B cell (primary cell): ENCODE results near the gene MICALL2. TPM values are rescaled to one million over a fixed set of nuclear protein-coding genes. Genes with fewer than 3 reads are reported as not detected.

Experiments
- ATAC-seq: fragments of 200-7000 bp; cut with Tn5 transposase; one replicate; pipeline ENCODE4 v1.10.0; 2021; ENCODE audit warnings: low read depth, mild to moderate bottlenecking, moderate number of reproducible peaks, moderate library complexity
- CTCF ChIA-PET: fragments of 350-600 bp; sonication (Branson Sonifier 250); formaldehyde crosslinking; loops from one replicate; lab custom pipeline; 2021; ENCODE audit warnings: antibody characterized with exemption, inconsistent platforms; lab: Charles Lee
- POLR2A ChIA-PET: fragments of 350-600 bp; sonication (Branson Sonifier 250); formaldehyde crosslinking; loops from one replicate; lab custom pipeline; 2021; ENCODE audit warnings: antibody characterized with exemption; lab: Charles Lee
- DNase-seq: peaks from one replicate; pipeline ENCODE4 v3.0.0; 2013
- H2AFZ ChIP-seq: 2 replicates; pipeline ENCODE4 v1.6.1; 2012; ENCODE audit warnings: mild to moderate bottlenecking, low read depth, low read length; ENCODE audit not compliant: insufficient read depth, poor library complexity, severe bottlenecking
- H3K27ac ChIP-seq, 2 donors: 1 replicate in 1 of 2; 2 replicates in 1 of 2; pipeline ENCODE4 v1.5.1; 2012 to 2013; ENCODE audit warnings: low read length in 2 of 2, mild to moderate bottlenecking in 2 of 2, moderate library complexity in 1 of 2
- H3K27me3 ChIP-seq, 4 experiments: fragments of 200-600 bp in 1 of 4; sonication (generic) in 1 of 4; replicated peaks in 1 of 4; 1 replicate in 2 of 4; 2 replicates in 2 of 4; pipeline versions ENCODE4 v1.6.1 to v1.7.0; 2013 to 2016; ENCODE audit warnings: low read length in 3 of 4, mild to moderate bottlenecking in 2 of 4, mixed read lengths in 1 of 4, moderate library complexity in 1 of 4; ENCODE audit not compliant: insufficient read depth in 4 of 4, control insufficient read depth in 3 of 4; ENCODE audit errors: control extremely low read depth in 1 of 4
- H3K36me3 ChIP-seq, 2 experiments: replicated peaks in 1 of 2; 1 replicate in 1 of 2; 2 replicates in 1 of 2; pipeline versions ENCODE4 v1.6.1 to v1.7.1; 2013; ENCODE audit warnings: low read length in 1 of 2; ENCODE audit not compliant: insufficient read depth in 2 of 2, control insufficient read depth in 1 of 2; ENCODE audit errors: control extremely low read depth in 1 of 2, extremely low read depth in 1 of 2
- H3K4me1 ChIP-seq, 2 donors: fragments of 200-600 bp in 1 of 2; sonication (generic) in 1 of 2; 1 replicate in 1 of 2; 2 replicates in 1 of 2; pipeline versions ENCODE4 v1.5.1 to v1.6.1; 2013 to 2017; ENCODE audit warnings: low read length in 2 of 2; ENCODE audit not compliant: control insufficient read depth in 2 of 2, insufficient read depth in 2 of 2
- H3K4me2 ChIP-seq: replicated peaks from 2 replicates; pipeline ENCODE3; 2012; ENCODE audit warnings: mild to moderate bottlenecking, low read depth, low read length; ENCODE audit not compliant: poor library complexity, severe bottlenecking
- H3K4me3 ChIP-seq, 5 experiments: fragments of 200-600 bp in 1 of 5; sonication (generic) in 1 of 5; 1 replicate in 3 of 5; 2 replicates in 2 of 5; pipeline versions ENCODE4 v1.5.1 to v1.7.0; 2011 to 2016; ENCODE audit warnings: low read length in 4 of 5, mild to moderate bottlenecking in 4 of 5, low read depth in 2 of 5, control low read depth in 1 of 5, moderate library complexity in 1 of 5; ENCODE audit not compliant: insufficient read depth in 1 of 5; ENCODE audit errors: control extremely low read depth in 1 of 5, extremely low read depth in 1 of 5
- H3K79me2 ChIP-seq: fragments of 200-600 bp; sonication (generic); one replicate; pipeline ENCODE4 v1.6.0; 2016; ENCODE audit warnings: low read length; ENCODE audit not compliant: control insufficient read depth, insufficient read depth
- H3K9ac ChIP-seq: fragments of 200-600 bp; sonication (generic); 2 replicates; pipeline ENCODE4 v1.6.1; 2017; ENCODE audit warnings: mild to moderate bottlenecking, low read length, moderate library complexity
- H3K9me3 ChIP-seq, 3 donors: one replicate each; pipeline versions ENCODE4 v1.6.1 to v1.7.1; 2013; ENCODE audit warnings: low read length in 2 of 3; ENCODE audit not compliant: control insufficient read depth in 2 of 3, insufficient read depth in 1 of 3; ENCODE audit errors: control extremely low read depth in 1 of 3
- H4K20me1 ChIP-seq: 2 replicates; pipeline ENCODE4 v1.6.0; 2012; ENCODE audit warnings: mild to moderate bottlenecking, low read length; ENCODE audit not compliant: insufficient read depth, control insufficient read depth, poor library complexity, severe bottlenecking
- H3K27ac Mint-ChIP-seq: one replicate; pipeline ENCODE4 v1.8.0; 2021; ENCODE audit warnings: mixed read lengths
- H3K27me3 Mint-ChIP-seq: one replicate; pipeline ENCODE4 v1.8.0; 2021; ENCODE audit warnings: mixed read lengths
- H3K4me1 Mint-ChIP-seq: one replicate; pipeline ENCODE4 v1.8.0; 2021; ENCODE audit warnings: mixed read lengths
- H3K4me3 Mint-ChIP-seq: one replicate; pipeline ENCODE4 v1.8.0; 2021; ENCODE audit warnings: mixed read lengths
- H3K9me3 Mint-ChIP-seq: one replicate; pipeline ENCODE4 v1.8.0; 2022; ENCODE audit warnings: mixed read lengths; ENCODE audit not compliant: insufficient read depth
- EZH2 ChIP-seq: IDR thresholded peaks from 2 replicates; pipeline ENCODE4 v1.6.1; 2012; ENCODE audit warnings: borderline replicate concordance, low read depth, mild to moderate bottlenecking, moderate library complexity, low read length; ENCODE audit not compliant: insufficient read depth, poor library complexity, severe bottlenecking
- WGBS: methylation state at CpG from one replicate; pipeline ENCODE4 v1.1.5; 2013; ENCODE audit warnings: missing lambda C conversion rate; ENCODE audit not compliant: insufficient coverage; 5-methylcytosine and 5-hydroxymethylcytosine counted together
- intact Hi-C: fragments of 100-400 bp; cut with micrococcal nuclease; formaldehyde crosslinking; loops from one replicate; pipeline ENCODE4 v1.10.0; 2022
- polyA plus RNA-seq: library from polyadenylated mRNA; depleted of rRNA; stranded (reverse); fragments of >200 nt; gene quantifications from 2 replicates; pipeline ENCODE4 v1.2.3, GENCODE V29; 2012
- total RNA-seq, 2 donors: library from RNA; stranded (reverse); fragments of 120-200 nt in 1 of 2; gene quantifications; 1 replicate in 1 of 2; 2 replicates in 1 of 2; pipeline versions ENCODE4 v1.2.3 to v1.2.4, GENCODE V29; 2013 to 2022
- TF ChIP-seq, protein P1 (sequence below): fragments of 200-600 bp; IDR thresholded peaks from one replicate; pipeline ENCODE4 v1.8.0; 2022; ENCODE audit warnings: antibody characterized with exemption, mild to moderate bottlenecking

The MICALL2 gene
- total and polyA plus RNA-seq, 2 donors (not counting 1 experiment from before 2014, with no cell fraction given) = 0.85 to 0.94 TPM

DNA sequence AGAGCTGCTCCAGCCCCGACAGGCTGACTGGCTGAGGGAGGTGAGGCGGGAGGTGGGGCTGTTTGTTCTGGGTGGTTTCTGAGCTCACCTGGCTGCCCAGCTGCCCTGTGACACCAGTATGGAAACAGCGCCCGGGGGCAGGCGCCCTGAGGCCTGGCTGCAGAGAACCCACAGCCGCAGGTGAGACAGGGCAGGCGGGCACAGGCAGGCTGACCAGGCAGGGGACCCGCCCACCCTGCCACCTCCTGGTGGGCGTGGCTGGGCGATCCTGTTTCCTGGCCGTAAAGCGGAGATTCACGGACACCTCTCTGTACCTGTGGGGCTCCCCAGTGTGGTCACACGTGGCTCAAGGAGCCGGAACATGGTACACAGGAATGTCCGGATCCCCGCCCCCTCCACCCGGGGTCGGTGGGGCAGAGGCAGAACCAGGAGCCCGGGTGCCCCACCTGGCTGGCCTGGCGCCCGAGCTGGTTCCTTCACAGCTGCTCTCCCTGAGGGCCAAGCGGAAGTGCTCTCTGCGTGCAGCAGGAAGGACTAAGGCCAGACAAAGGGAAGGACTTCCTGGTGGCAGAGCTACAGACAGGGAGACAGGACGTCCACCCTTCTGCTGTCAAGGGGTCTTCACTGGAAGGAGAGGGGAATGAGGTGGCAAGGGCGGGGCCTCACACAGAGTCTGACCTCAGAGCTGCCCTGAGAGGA, 3.9 kb downstream of the MICALL2 start:
- H3K27me3 ChIP-seq = no peaks in the 10 kb centered on the region
- H3K4me3 ChIP-seq = no peak overlapping the region
- DNase-seq (no peak), ATAC-seq (no peak)
- no peak overlapping the region for H3K9ac ChIP-seq
- H3K27ac ChIP-seq = no peak overlapping the region
- peaks cover 0 to 6% (median 0%) of the 10 kb centered on the region in 3 donors for H3K9me3 ChIP-seq
- Mint-ChIP-seq H3K27ac (no peak overlapping the region), H3K4me1 (peaks cover 11% of the 10 kb centered on the region), H3K4me3 (no peak overlapping the region), H3K27me3 (no peaks in the 10 kb centered on the region), H3K9me3 (no peaks in the 10 kb centered on the region)
- no peaks in the 10 kb centered on the region for H4K20me1 ChIP-seq
- WGBS = 89% methylated on average over 25 of the region's 26 CpGs
- CTCF ChIA-PET = no interaction called here
- H3K4me2 ChIP-seq = no peak overlapping the region
- no peak for TF ChIP-seq EZH2
- TF ChIP-seq, protein P1, sequence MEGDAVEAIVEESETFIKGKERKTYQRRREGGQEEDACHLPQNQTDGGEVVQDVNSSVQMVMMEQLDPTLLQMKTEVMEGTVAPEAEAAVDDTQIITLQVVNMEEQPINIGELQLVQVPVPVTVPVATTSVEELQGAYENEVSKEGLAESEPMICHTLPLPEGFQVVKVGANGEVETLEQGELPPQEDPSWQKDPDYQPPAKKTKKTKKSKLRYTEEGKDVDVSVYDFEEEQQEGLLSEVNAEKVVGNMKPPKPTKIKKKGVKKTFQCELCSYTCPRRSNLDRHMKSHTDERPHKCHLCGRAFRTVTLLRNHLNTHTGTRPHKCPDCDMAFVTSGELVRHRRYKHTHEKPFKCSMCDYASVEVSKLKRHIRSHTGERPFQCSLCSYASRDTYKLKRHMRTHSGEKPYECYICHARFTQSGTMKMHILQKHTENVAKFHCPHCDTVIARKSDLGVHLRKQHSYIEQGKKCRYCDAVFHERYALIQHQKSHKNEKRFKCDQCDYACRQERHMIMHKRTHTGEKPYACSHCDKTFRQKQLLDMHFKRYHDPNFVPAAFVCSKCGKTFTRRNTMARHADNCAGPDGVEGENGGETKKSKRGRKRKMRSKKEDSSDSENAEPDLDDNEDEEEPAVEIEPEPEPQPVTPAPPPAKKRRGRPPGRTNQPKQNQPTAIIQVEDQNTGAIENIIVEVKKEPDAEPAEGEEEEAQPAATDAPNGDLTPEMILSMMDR = no peak
- no peaks in the 10 kb centered on the region for H3K36me3 ChIP-seq
- POLR2A ChIA-PET = no interaction called here
- H2AFZ ChIP-seq = no peak overlapping the region
- H3K79me2 ChIP-seq = no peaks in the 10 kb centered on the region
- intact Hi-C loops = no loop called here
- H3K4me1 ChIP-seq = peaks cover 18 to 22% of the 10 kb centered on the region in 2 donors

DNA sequence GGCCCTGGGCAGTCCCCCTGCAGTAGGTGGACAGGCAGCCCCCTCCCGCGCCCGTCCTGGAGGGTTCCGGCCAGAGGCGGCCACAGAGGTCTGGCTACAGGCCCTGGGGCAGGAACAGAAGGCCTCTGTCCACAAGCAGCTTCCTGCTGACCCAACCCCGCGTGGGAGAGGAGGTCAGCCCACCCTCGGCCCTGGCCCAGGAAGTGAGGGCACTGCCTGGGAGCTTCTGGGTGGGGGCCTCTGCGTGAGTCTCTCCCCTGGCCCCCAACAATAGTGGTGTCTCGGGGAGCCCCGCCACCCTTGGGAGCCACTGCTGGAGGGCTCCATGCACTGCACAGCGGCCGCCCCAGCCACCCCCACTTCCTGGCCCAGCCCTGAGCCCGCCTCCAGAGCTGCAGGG, 4.7 kb downstream of the MICALL2 start:
- H3K4me3 ChIP-seq = no peak overlapping the region
- no peak for ATAC-seq
- peaks cover 14 to 16% of the 10 kb centered on the region in 2 donors for H3K4me1 ChIP-seq
- ChIA-PET CTCF (no interaction called here), POLR2A (no interaction called here)
- H3K9ac ChIP-seq = no peak overlapping the region
- no peaks in the 10 kb centered on the region for H4K20me1 ChIP-seq
- Mint-ChIP-seq H3K4me1 (peaks cover 6% of the 10 kb centered on the region), H3K27me3 (no peaks in the 10 kb centered on the region), H3K9me3 (no peaks in the 10 kb centered on the region), H3K4me3 (no peak overlapping the region), H3K27ac (no peak overlapping the region)
- H2AFZ ChIP-seq = no peak overlapping the region
- peaks cover 0 to 2% (median 0%) of the 10 kb centered on the region in 3 donors for H3K9me3 ChIP-seq
- intact Hi-C loops = no loop called here
- WGBS = 74% methylated on average over 14 of the region's 14 CpGs
- no peaks in the 10 kb centered on the region for H3K27me3 ChIP-seq
- TF ChIP-seq EZH2 = no peak
- TF ChIP-seq, protein P1 = no peak
- H3K36me3 ChIP-seq = no peaks in the 10 kb centered on the region
- no peak overlapping the region for H3K4me2 ChIP-seq
- no peak overlapping the region for H3K27ac ChIP-seq
- no peaks in the 10 kb centered on the region for H3K79me2 ChIP-seq
- no peak for DNase-seq
